Erythroblast (primary cell): ENCODE measurements around the gene EGFL8.

ENCODE experiments used
- GATA1 ChIP-seq: IDR thresholded peaks from 2 replicates; pipeline ENCODE4 v1.6.1; 2011; ENCODE audit warnings: low read depth, mild to moderate bottlenecking, control low read depth, low read length, moderate library complexity
- POLR2A ChIP-seq: IDR thresholded peaks from 2 replicates; pipeline ENCODE4 v1.6.1; 2011; ENCODE audit warnings: mild to moderate bottlenecking, low read length

- no peak for TF ChIP-seq POLR2A
- no peak for TF ChIP-seq GATA1
Observed at GRCh38 chr6:32183483-32184083, 19.2 kb downstream of the EGFL8 start.
